ENCODE results near the gene AIMP1. TPM values are rescaled to one million over a fixed set of nuclear protein-coding genes. Genes with fewer than 3 reads are reported as not detected.

Gene AIMP1
- total and polyA plus RNA-seq, 2 of the 13 experiments (the other 11 are each of a cell fraction or from before 2014, with no cell fraction given): 28.6 to 82.9 TPM

GRCh38 chr4:106333186-106333585, 16.8 kb downstream of the AIMP1 start:
- ChIA-PET POLR2A (interaction anchor here (1.2 kb wide), 2 partner anchors 46 to 69 kb away, joined by 3 to 4 read pairs; no protein-coding TSS in a partner anchor), CTCF (ENCODE audit: low intra/inter-chr PET ratio, low total read pairs) (no interaction called here)
- DNase-seq (ENCODE audit: low spot score) (peak; percentile 46), FAIRE-seq (no peak), ATAC-seq (peak; percentile 76)
- Histone ChIP-seq H3K79me2 (ENCODE audit: insufficient read depth, low read length) (peaks cover 2% of the 10 kb centered on the region), H4K20me1 (ENCODE audit: insufficient read depth, low read length) (no peaks in the 10 kb centered on the region), H3K9ac (ENCODE audit: insufficient read depth, low read depth, low read length) (no peak overlapping the region), H3K36me3 (replicated peaks in 1 of 2; ENCODE audit: control insufficient read depth in 1 of 2, insufficient read depth in 2 of 2, low read length in 2 of 2) (peaks cover 10 to 66% of the 10 kb centered on the region in 2 experiments), H3K4me1 (ENCODE audit: insufficient read depth, low read length) (peaks cover 23% of the 10 kb centered on the region), H2AFZ (ENCODE audit: low read length) (no peak overlapping the region), H3K4me2 (ENCODE audit: low read depth, low read length) (no peak overlapping the region), H3K27ac (ENCODE audit: extremely low read length, insufficient read depth, low read length) (peak overlapping the region; percentile 52), H3K4me3 (replicated peaks in 1 of 3; ENCODE audit: insufficient read depth in 1 of 3, low read depth in 2 of 3, low read length in 3 of 3) (no peak overlapping the region), H3K27me3 (ENCODE audit: control insufficient read depth in 1 of 2, insufficient read depth in 2 of 2, low read length in 2 of 2) (no peaks in the 10 kb centered on the region), H3K9me3 (ENCODE audit: low read length) (peaks cover 10% of the 10 kb centered on the region)
- WGBS (ENCODE audit: low lambda C conversion rate): 53% methylated on average over 5 of the region's 5 CpGs
- intact Hi-C loops (cut with micrococcal nuclease; ENCODE audit: unreplicated experiment): no loop called here
- BruUV-seq (replicated peaks): no TSS peak
- in situ Hi-C loops (cut with HindIII; ENCODE audit: extremely low pct_ligation_motif_present, low pct_unique_long_range_greater_than_20kb): no loop called here
- TF ChIP-seq TOE1 (CRISPR knock-in tag; IDR thresholded peaks at IDR 0.05) (no peak), GMEB1 (CRISPR knock-in tag; IDR thresholded peaks at IDR 0.05; ENCODE audit: borderline replicate concordance) (no peak), CREB1 (IDR thresholded peaks at IDR 0.05) (no peak), CREB1 (CRISPR knock-in tag; IDR thresholded peaks at IDR 0.05) (no peak), ONECUT2 (CRISPR knock-in tag; IDR thresholded peaks at IDR 0.05) (peak; percentile 41; the same call in 1 of the 2 replicates), CSRNP1 (CRISPR knock-in tag; IDR thresholded peaks at IDR 0.05) (no peak), ZGPAT (CRISPR knock-in tag; IDR thresholded peaks at IDR 0.05) (no peak), ZFX (CRISPR knock-in tag; IDR thresholded peaks at IDR 0.05; ENCODE audit: low read depth) (no peak), CCAR2 (optimal IDR thresholded peaks at IDR 0.05; ENCODE audit: low read depth, low read length) (no peak), GLMP (CRISPR knock-in tag; IDR thresholded peaks at IDR 0.05; ENCODE audit: borderline replicate concordance) (no peak), MAZ (IDR thresholded peaks at IDR 0.05; ENCODE audit: borderline replicate concordance, low read depth, low read length) (no peak), MAZ (CRISPR knock-in tag; IDR thresholded peaks at IDR 0.05; ENCODE audit: low read depth) (no peak), FOXO4 (CRISPR knock-in tag; conservative IDR thresholded peaks at IDR 0.05) (no peak), HNF1B (CRISPR knock-in tag; IDR thresholded peaks at IDR 0.05) (no peak), BCL6 (CRISPR knock-in tag; IDR thresholded peaks at IDR 0.05) (peak; percentile 59; the same call in 1 of the 2 replicates), ZIK1 (CRISPR knock-in tag; IDR thresholded peaks at IDR 0.05; ENCODE audit: borderline replicate concordance, low read depth) (no peak)

All from HepG2 (cell line).